ENCODE data around the gene ANGEL1.

GRCh38 chr14:76759589-76759988, 53.1 kb downstream of the ANGEL1 start:
- no peak for TF ChIP-seq EZH2 (IDR thresholded peaks at IDR 0.05; ENCODE audit: borderline replicate concordance, low read depth, low read length, poor library complexity, severe bottlenecking)
- no peak for TF ChIP-seq CTCF (conservative IDR thresholded peaks at IDR 0.05; ENCODE audit: low read depth, low read length)
